Measurements from ENCODE around the gene FAM9C.

GRCh38 chrX:13008851-13009250 lies 35.6 kb downstream of the FAM9C start:
- no peak for TF ChIP-seq CTCF (IDR thresholded peaks at IDR 0.05)
- no peak for TF ChIP-seq POLR2A (IDR thresholded peaks at IDR 0.05)

Measured in Peyer's patch (tissue), 4 donors.